Measurements from ENCODE around the gene VPS51. TPM values are rescaled to one million over a fixed set of nuclear protein-coding genes. Genes with fewer than 3 reads are reported as not detected.
A peak's percentile ranks its signal among the peaks of the same experiment; 100 is the strongest.

Gene VPS51
- polyA plus RNA-seq, 3 donors, result 85.0 to 146 (median 138) TPM

DNA sequence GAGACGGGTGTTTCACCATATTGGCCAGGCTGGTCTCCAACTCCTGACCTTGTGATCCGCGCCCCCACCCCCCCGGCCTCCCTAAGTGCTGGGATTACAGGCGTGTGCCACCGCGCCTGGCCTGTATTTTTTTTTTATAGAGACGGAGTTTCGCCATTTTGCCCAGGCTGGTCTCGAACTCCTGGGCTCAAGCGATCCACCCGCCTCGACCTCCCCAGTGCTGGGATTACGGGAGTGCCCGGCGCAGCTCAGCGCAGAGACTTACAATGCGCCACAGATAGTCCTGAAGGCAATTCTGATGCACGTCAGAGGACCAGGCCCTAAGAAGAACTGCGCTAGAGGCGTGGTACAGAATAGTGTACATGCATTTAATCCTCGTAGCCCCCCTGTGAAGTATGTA lies 587 bp upstream of the VPS51 start:
- DNase-seq (ENCODE audit: extremely low read depth in 1 of 11, low read depth in 9 of 11, low spot score in 4 of 11), result no peak

- DNase-seq (ENCODE audit: extremely low read depth in 1 of 11, low read depth in 9 of 11, low spot score in 4 of 11), result no peak
These were observed 912 bp downstream of the VPS51 start for GRCh38 chr11:65096926-65097325.

DNA sequence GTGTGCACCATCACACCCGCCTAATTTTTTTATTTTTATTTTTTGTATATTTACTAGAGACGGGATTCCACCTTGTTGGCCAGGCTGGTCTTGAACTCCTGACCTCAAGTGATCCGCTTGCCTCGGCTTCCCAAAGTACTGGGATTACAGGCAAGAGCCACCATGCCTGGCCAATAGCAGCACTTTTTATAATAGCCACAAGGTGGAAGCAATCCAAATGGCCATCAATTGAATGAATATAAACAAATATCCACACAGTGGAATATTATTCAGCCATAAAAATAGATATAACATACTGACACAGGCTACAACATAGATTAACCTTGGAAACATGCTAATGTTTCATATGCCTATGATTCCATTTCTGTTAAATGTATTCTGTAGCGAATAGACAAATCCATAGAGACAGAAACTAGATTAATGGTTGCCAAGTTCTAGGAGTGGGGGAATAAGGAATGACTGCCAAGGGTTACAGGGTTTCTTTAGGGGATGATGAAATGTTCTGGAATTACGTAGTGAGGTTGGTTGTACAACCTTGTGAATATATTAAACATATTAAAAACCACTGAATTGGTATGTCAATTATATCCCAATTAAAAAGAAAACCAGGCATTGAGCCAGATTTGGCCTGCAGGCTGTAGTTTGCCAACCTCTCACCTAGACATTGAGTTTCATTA lies 4.8 kb downstream of the VPS51 start:
- DNase-seq (ENCODE audit: extremely low read depth in 1 of 11, low read depth in 9 of 11, low spot score in 4 of 11), result no peak

DNA sequence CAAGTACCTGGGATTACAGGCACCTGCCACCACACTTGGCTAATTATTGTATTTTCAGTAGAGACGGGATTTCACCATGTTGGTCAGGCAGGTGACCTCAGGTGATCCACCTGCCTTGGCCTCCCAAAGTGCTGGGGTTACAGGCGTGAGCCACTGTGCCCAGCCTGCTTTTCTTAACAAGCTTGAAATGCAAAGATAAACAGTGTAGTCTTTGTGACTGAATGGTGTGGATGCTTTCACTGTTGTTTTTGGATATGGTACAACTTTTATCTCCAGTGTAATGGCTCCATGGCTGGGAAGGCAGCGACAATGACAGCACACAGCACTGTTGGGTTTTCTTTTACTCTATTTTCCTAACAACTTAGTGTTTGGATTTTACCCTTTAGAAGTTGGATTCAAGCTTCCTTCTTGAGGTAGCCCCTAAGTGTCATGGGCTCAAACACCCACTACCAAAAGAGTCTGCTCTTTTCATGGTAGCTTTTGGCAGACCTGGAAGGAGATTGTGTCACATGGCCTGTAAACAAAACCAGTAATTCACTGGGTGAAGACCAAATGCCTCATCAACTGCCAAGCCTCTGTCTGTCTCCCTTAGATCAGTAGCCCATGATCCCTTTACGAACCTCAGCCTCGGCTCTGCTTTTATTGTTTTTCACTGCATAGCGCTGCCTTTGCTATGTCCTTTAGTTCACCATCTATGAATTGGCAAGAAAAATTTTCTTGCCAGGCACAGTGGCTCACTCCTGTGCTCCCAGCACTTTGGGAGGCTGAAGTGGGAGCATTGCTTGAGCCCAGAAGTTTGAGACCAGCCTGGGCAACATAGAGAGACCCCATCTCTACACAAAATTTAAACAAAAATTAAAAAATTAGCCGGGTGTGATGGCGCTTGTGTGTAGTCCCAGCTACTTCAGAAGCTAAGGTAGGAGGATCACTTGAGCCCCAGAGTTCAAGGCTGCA lies 6.4 kb downstream of the VPS51 start:
- no peak for DNase-seq (ENCODE audit: extremely low read depth in 1 of 11, low read depth in 9 of 11, low spot score in 4 of 11)

GRCh38 chr11:65103476-65103875 lies 7.5 kb downstream of the VPS51 start:
- no peak for DNase-seq (ENCODE audit: extremely low read depth in 1 of 11, low read depth in 9 of 11, low spot score in 4 of 11)

DNA sequence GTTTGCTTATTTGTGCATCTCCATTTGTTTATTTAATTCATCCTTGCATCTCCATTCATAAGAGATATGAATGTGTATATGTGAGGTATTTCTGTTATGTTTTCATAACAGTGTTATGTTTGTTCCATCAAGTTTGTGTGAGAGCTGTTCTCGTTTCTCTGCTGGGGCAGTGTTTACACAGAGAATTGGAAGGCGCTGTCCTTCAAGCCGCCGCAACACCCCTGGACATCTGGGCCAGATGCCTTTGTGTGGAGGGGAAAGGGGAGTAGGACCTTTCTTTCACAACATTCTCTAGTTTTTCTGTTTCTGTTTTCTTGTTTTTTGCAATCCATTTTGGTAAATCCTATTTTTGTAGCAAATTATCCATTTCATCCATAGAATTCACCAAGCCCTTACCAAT lies 8.6 kb downstream of the VPS51 start:
- DNase-seq (ENCODE audit: extremely low read depth in 1 of 11, low read depth in 9 of 11, low spot score in 4 of 11), result no peak

DNA sequence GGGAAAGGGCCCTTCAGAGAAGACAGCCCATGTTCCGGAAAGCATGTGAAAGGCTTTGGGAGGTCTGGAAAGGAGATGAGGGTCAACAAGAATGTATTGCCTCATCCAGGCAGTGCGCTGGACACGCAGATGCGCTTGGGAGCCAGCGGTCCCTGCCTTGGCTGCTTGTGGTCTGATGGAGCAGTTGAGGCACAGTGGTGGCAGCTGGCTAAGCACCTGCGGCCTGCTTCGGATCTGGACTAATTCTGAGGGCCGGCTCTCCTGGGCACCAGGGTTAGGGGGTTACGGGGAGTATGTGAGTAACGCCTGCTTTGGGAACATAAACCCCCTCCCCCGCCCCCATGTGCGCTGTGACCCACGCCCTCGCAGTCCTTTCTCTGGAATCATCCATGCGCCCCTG lies 11.1 kb downstream of the VPS51 start:
- no peak for DNase-seq (ENCODE audit: extremely low read depth in 1 of 11, low read depth in 9 of 11, low spot score in 4 of 11)

DNA sequence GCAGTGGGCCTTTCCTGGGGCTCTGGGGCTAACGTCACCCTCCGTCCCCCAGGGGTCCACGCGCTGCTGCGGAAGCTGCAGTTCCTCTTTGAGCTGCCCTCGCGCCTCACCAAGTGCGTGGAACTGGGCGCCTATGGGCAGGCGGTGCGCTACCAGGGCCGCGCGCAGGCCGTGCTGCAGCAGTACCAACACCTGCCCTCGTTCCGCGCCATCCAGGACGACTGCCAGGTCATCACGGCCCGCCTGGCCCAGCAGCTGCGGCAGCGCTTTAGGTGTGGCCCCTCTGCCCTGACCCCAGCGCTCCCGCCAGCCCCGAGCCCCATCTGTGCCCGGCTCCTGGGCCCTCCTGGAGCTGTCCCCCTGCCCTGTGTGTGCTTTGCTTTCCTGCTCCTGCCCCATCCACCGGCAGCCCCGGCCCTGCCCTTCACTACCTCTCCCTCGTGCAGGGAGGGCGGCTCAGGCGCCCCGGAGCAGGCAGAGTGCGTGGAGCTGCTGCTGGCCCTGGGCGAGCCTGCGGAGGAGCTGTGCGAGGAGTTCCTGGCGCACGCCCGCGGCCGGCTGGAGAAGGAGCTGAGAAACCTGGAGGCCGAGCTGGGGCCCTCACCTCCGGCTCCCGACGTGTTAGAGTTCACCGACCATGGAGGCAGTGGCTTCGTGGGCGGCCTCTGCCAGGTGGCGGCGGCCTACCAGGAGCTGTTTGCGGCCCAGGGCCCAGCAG lies 11.9 kb downstream of the VPS51 start:
- no peak for DNase-seq (ENCODE audit: extremely low read depth in 1 of 11, low read depth in 9 of 11, low spot score in 4 of 11)

GRCh38 chr11:65108469-65109123 lies 12.6 kb downstream of the VPS51 start:
- no peak for DNase-seq (ENCODE audit: extremely low read depth in 1 of 11, low read depth in 9 of 11, low spot score in 4 of 11)

DNA sequence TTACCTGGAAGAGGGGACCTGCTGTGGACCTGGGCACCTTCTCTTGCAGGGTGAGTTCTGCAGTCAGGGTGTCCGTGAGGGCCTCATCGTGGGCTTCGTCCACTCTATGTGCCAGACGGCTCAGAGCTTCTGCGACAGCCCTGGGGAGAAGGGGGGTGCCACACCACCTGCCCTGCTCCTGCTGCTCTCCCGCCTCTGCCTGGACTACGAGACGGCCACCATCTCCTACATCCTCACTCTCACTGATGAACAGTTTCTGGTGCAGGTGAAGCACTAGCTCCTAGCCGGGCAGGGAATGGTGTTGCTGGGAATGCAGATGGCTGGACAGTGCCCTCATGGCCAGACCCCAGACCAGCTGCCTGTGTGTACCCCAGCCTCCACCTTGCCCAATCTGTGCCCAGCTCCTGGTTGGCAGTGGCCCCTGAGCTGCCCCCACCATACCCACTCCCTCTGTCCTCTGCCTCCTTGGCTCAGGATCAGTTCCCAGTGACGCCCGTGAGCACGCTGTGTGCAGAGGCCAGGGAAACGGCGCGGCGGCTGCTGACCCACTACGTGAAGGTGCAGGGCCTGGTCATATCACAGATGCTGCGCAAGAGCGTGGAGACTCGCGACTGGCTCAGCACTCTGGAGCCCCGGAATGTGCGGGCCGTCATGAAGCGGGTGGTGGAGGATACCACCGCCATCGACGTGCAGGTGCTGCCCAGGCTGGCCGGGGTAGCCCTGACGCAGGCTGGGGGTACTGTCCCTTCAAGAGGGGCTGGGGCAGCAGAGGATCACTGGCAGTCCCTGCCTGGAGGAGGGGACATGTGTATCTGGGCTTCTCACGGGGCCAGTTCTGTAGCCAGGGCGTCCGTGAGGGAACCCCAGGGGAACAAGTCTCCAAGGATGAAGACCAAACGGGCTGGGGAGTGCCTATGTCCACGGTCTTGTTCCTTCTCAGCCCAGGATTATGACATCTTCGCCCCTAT lies 13.5 kb downstream of the VPS51 start:
- DNase-seq (ENCODE audit: extremely low read depth in 1 of 11, low read depth in 9 of 11, low spot score in 4 of 11), result no peak

- DNase-seq (ENCODE audit: extremely low read depth in 1 of 11, low read depth in 9 of 11, low spot score in 4 of 11), result peak in 8 of 11 donors; percentile 60 to 83 (median 69)
These were observed 14.4 kb downstream of the VPS51 start for GRCh38 chr11:65110354-65110861.

GRCh38 chr11:65111159-65111743 lies 15.2 kb downstream of the VPS51 start:
- DNase-seq (ENCODE audit: extremely low read depth in 1 of 11, low read depth in 9 of 11, low spot score in 4 of 11), result no peak

DNA sequence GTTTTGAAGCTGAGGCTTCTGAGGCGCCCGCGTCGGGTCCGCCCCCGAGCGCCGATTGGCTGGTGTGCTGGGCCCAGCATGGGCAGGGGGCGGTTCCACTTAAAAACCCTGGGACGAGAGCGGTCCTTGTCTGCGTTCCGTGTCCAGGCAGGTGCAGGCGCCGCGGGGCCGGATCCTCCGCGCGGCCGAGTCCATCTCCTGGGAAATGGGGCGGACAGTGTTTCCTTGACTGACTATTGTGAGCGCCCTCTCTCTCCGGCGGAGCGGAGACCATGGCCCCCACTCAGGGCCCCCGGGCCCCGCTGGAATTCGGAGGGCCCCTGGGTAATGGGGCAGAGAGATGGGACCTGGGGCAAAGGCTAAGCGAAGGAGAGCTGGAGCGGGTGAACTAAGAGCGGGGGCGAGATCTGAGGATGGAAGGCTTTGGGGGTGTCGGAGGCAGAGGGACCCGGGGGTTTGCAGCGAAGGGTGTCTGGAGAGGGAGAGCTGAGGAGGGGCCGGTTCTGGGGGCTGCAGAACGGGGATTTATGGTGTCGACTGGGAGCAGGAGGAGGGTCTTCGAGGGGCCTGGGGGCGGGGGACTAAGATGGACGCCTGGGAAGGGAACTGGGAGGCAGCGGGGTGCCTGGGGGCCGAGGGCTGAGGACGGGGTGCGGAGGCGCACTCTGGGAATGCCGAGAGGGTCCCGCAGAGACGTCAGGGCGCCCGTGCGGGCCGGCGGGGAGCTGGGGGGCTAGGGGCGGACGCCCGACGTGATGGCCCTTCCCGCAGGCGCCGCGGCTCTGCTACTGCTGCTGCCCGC lies 15.9 kb downstream of the VPS51 start, which contains the start of gene TM7SF2:
TM7SF2 (plus strand) TSS at position 129 of the 802 bp plus-strand sequence; CDS start at position 273, 144 bp downstream.
- DNase-seq (ENCODE audit: extremely low read depth in 1 of 11, low read depth in 9 of 11, low spot score in 4 of 11), result peak; percentile 64 to 95 (median 88)

DNA sequence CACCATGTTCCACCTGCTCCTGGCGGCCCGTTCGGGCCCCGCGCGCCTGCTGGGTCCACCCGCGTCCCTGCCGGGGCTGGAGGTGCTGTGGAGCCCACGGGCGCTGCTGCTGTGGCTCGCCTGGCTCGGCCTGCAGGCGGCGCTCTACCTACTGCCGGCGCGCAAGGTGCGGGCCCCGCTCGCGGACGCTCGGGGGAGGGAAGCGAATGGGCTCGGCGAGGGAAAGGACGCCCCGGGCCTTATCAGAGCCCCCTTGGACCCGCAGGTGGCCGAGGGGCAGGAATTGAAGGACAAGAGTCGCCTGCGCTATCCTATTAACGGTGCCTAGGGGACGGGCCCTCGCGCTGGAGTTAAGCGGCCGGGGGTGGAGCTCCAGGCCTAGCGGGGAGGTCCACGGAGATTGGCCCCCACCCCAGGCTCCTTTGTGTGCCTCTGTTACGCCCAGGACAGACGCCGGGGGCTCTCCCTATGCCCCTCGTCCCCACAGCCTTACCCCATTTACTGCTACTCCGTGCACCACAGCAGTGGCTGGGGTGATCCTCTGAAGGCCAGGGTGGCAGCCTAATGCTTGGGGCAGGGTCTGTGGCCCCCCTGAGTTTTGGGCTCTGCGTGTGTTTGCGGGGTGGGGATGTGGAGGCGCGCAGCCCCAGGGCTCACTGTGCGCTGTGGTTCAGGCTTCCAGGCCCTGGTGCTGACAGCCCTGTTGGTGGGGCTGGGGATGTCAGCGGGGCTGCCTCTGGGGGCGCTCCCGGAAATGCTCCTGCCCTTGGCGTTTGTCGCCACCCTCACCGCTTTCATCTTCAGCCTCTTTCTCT lies 16.7 kb downstream of the VPS51 start:
- no peak for DNase-seq (ENCODE audit: extremely low read depth in 1 of 11, low read depth in 9 of 11, low spot score in 4 of 11)

GRCh38 chr11:65113361-65113756 lies 17.3 kb downstream of the VPS51 start:
- no peak for DNase-seq (ENCODE audit: extremely low read depth in 1 of 11, low read depth in 9 of 11, low spot score in 4 of 11)

GRCh38 chr11:65113839-65114238 lies 17.8 kb downstream of the VPS51 start:
- no peak for DNase-seq (ENCODE audit: extremely low read depth in 1 of 11, low read depth in 9 of 11, low spot score in 4 of 11)

Measured in renal cortex interstitium (tissue), 11 donors.